ENCODE data around the gene POU4F2. TPM values are rescaled to one million over a fixed set of nuclear protein-coding genes. Genes with fewer than 3 reads are reported as not detected.
"Not testable (repeated sequence)": the region's sequence is repeated elsewhere in the genome, so short reads cannot be mapped to it uniquely, and the experiment has no call there.

Gene POU4F2
- total RNA-seq, 1 donor = not detected

DNA sequence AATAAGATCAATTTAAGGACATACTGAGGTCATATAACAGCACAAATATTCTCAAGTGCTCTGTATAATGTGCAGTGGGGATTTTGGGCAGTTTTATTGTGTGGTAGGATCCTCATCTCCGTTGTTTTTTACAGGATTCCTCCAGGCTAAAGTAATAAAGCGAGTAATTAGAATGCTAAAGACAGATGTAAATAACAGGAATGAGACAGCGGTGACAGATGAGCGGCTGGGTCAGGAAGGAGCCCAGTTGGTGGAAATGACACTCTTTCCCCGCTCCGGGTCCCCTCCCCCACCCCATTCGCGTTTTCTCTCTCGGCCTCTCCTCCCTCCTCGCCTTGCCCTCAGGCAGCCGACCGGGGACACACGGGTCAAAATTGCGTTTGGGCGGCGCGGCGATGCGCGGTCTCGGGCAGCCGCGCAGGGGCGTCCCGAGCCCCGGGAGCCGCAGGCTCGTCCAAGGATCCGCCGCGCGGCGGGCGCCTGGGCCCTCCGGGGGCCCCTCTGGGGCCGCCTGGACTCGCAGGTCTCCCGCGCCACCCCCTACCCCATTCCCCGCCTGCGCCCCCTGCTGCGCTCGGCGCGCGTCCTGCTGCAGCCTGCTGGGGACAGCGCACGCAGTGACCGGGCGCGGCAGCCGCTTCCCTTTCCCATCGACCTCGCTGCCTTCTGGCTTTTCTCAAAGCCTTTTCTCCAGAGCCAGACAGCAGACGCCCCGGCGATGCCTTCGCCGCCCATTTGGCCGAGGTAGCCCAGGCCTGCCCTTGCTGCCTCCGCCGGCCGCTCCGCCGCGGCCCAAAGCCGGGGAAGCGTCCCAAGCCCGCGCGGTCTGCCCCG, 16.2 kb downstream of the POU4F2 start:
- DNase-seq (ENCODE audit: low read depth in 2 of 3, low spot score in 2 of 3) = peak in 1 of 3 donors; percentile 12

DNA sequence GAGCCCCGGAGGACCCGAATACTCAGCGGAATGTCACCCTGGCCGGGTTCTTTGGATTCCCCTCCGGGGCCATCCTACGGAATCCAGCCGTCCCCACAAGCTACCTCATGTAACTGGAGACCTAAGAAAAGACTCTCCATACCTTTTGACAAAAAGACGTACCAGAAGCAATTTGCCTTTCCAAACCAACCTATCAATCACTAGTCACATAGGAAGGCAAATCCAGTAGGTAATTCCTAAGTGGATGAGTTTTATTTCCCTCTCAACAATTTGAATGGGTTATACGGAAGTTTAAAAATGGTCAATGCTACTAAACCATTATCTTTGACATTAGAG, 16.8 kb downstream of the POU4F2 start:
- no peak for DNase-seq (ENCODE audit: low read depth in 2 of 3, low spot score in 2 of 3)

DNA sequence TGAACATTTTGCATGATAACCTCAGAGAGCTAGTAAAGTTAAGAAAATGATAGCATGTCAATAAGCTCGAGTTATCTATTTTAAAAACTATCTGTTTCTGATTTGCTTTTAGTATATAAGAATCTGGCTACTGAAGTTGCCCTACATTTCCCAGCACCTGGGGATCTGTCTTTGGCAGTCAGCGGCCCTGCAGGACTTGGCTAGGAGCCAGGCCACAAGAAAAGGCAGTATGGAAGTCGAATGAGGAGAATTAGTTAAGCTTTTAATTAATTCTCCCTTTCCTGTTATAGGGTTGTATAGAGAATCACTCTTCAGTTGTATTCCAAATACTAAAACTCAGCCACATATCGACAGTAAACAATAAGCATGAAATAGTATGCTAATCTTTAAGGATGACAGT, 22.7 kb downstream of the POU4F2 start:
- no peak for DNase-seq (ENCODE audit: low read depth in 2 of 3, low spot score in 2 of 3)

DNA sequence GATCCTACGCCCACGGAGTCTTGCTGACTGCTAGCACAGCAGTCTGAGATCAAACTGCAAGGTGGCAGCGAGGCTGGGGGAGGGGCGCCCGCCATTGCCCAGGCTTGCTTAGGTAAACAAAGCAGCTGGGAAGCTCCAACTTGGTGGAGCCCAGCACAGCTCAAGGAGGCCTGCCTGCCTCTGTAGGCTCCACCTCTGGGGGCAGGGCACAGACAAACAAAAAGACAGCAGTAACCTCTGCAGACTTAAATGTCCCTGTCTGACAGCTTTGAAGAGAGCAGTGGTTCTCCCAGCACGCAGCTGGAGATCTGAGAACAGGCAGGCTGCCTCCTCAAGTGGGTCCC, 25.2 kb downstream of the POU4F2 start:
- not testable (repeated sequence) for DNase-seq (ENCODE audit: low read depth in 2 of 3, low spot score in 2 of 3)

DNA sequence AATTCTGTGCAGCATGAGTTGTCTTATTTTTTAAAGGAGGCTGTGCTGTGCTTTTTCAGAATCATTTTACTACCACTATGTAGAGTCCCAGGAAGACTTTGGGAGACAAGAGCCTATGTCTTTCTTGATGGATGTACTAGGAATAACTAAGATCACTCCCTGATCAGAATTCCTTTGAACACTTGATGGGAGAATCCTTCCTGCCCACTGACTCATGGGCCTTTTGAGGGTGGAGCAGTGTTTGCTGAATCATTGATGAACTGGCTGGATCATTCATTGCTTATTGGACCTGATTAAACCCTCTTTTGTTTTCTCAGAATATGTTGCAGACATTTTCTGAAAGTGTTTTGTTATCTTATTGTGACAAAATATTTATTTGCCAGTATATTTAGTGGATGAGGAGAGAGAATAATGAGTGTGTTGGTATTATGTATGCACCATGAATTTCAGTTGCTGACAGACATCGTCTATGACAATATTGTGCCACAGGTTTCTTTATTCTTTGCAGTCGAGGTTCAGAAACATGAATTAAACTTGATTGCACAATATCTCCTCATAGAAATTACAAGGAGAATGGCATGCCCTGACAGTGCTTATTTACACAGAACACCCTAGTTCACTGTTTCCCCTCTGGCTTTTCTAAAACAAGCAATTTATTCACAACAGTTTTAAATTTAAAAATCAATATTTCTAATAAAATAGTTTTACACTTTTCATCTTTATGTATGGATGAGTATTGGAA, 36.3 kb downstream of the POU4F2 start:
- DNase-seq (ENCODE audit: low read depth in 2 of 3, low spot score in 2 of 3) = no peak

Other genes with a start within 250 kb of the POU4F2 start
- 10.5 TPM for gene SLC10A7, start 117.0 kb upstream of the POU4F2 start, total RNA-seq

Data from hematopoietic multipotent progenitor cell (in vitro differentiated cells).